Suprapubic skin (tissue), 4 donors: ENCODE data around the gene PLA1A. TPM values are rescaled to one million over a fixed set of nuclear protein-coding genes. Genes with fewer than 3 reads are reported as not detected.

ENCODE experiments used
- DNase-seq, 2 donors: peaks; one replicate each; pipeline ENCODE4 v3.0.0-alpha.2; 2019; ENCODE audit warnings: low spot score in 2 of 2
- H3K27ac ChIP-seq: fragments of 200-600 bp; sonication (generic); one replicate; pipeline ENCODE4 v1.5.1; 2019
- H3K27me3 ChIP-seq: fragments of 200-600 bp; sonication (generic); one replicate; pipeline ENCODE4 v1.5.1; 2019
- H3K36me3 ChIP-seq: fragments of 200-600 bp; sonication (generic); one replicate; pipeline ENCODE4 v1.5.1; 2019
- H3K4me1 ChIP-seq: fragments of 200-600 bp; sonication (generic); one replicate; pipeline ENCODE4 v1.5.1; 2019
- H3K4me3 ChIP-seq: fragments of 200-600 bp; sonication (generic); one replicate; pipeline ENCODE4 v1.5.1; 2019; ENCODE audit warnings: mild to moderate bottlenecking
- H3K9me3 ChIP-seq: fragments of 200-600 bp; sonication (generic); one replicate; pipeline ENCODE4 v1.5.1; 2019
- EP300 ChIP-seq: sonication (generic); formaldehyde crosslinking; IDR thresholded peaks from one replicate; pipeline ENCODE4 v1.6.1; 2017; ENCODE audit warnings: antibody characterized with exemption
- POLR2A ChIP-seq, 2 donors: fragments of 450-650 bp; IDR thresholded peaks; one replicate each; pipeline ENCODE4 v1.6.1; 2017; ENCODE audit warnings: antibody characterized with exemption in 2 of 2, mild to moderate bottlenecking in 2 of 2, moderate library complexity in 2 of 2
- POLR2AphosphoS5 ChIP-seq, 3 donors: sonication (generic); formaldehyde crosslinking; IDR thresholded peaks; one replicate each; pipeline ENCODE4 v1.6.1; 2017; ENCODE audit warnings: antibody characterized with exemption in 3 of 3
- WGBS: methylation state at CpG from one replicate; pipeline ENCODE4 v1.1.5; 2018; 5-methylcytosine and 5-hydroxymethylcytosine counted together
- total RNA-seq, 4 donors: library from RNA; depleted of rRNA; stranded (reverse); fragments of >200 nt; gene quantifications; one replicate each; pipeline ENCODE4 v1.1.0, GENCODE V29; 2016
- TF ChIP-seq, protein P1 (sequence below), 2 donors: fragments of 200-600 bp in 1 of 2; fragments of 450-650 bp in 1 of 2; sonication (generic) in 1 of 2; IDR thresholded peaks; one replicate each; pipeline ENCODE4 v1.5.1; 2016 to 2019; ENCODE audit warnings: antibody characterized with exemption in 2 of 2, mild to moderate bottlenecking in 1 of 2, moderate library complexity in 1 of 2

The PLA1A gene
- total RNA-seq, 4 donors from 2014 or later, result 0.39 to 1.8 (median 1.4) TPM; not detected in 1

DNA sequence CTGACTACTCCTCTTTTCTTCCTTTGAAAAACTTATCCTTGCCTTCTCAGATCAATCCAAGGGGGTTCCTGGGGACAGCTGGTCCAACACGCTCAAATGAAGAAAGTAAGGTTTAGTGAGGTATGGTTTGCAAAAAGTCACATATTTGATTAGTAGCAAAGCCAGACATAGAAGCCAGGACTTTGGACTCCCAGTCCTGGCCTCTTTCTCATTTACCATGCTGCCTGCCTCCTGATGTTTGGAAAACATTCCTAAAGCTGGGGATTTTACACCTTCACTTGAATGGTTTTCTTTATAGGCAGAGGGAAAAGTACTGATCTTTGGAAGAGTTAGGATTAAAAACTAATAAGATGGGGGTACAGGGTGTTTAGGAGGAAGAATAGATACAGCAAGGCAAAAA, 48.1 kb downstream of the PLA1A start:
- TF ChIP-seq, protein P1, sequence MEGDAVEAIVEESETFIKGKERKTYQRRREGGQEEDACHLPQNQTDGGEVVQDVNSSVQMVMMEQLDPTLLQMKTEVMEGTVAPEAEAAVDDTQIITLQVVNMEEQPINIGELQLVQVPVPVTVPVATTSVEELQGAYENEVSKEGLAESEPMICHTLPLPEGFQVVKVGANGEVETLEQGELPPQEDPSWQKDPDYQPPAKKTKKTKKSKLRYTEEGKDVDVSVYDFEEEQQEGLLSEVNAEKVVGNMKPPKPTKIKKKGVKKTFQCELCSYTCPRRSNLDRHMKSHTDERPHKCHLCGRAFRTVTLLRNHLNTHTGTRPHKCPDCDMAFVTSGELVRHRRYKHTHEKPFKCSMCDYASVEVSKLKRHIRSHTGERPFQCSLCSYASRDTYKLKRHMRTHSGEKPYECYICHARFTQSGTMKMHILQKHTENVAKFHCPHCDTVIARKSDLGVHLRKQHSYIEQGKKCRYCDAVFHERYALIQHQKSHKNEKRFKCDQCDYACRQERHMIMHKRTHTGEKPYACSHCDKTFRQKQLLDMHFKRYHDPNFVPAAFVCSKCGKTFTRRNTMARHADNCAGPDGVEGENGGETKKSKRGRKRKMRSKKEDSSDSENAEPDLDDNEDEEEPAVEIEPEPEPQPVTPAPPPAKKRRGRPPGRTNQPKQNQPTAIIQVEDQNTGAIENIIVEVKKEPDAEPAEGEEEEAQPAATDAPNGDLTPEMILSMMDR (IDR thresholded peaks at IDR 0.05), result no peak
- TF ChIP-seq EP300, result no peak
- no peak for TF ChIP-seq POLR2A (IDR thresholded peaks at IDR 0.05)
- TF ChIP-seq POLR2AphosphoS5 (IDR thresholded peaks at IDR 0.05), result no peak
- H3K4me3 ChIP-seq, result no peak overlapping the region
- H3K4me1 ChIP-seq, result no peaks in the 10 kb centered on the region
- no peaks in the 10 kb centered on the region for H3K9me3 ChIP-seq
- no peaks in the 10 kb centered on the region for H3K27me3 ChIP-seq
- 93% methylated on average over 1 of the region's 1 CpG for WGBS
- no peak overlapping the region for H3K27ac ChIP-seq
- no peak for DNase-seq
- peaks cover 14% of the 10 kb centered on the region for H3K36me3 ChIP-seq

- TF ChIP-seq, protein P1 (IDR thresholded peaks at IDR 0.05), result no peak
- TF ChIP-seq POLR2A (IDR thresholded peaks at IDR 0.05), result no peak
- TF ChIP-seq POLR2AphosphoS5 (IDR thresholded peaks at IDR 0.05), result no peak
- TF ChIP-seq EP300, result no peak
- Histone ChIP-seq H3K9me3 (no peaks in the 10 kb centered on the region), H3K27ac (peak overlapping the region; percentile 70), H3K36me3 (peaks cover 8% of the 10 kb centered on the region), H3K27me3 (no peaks in the 10 kb centered on the region), H3K4me3 (no peak overlapping the region), H3K4me1 (no peaks in the 10 kb centered on the region)
- WGBS, result 63% methylated on average over 2 of the region's 2 CpGs
- DNase-seq, result no peak
These were observed 49.5 kb downstream of the PLA1A start for GRCh38 chr3:119647171-119647570.

DNA sequence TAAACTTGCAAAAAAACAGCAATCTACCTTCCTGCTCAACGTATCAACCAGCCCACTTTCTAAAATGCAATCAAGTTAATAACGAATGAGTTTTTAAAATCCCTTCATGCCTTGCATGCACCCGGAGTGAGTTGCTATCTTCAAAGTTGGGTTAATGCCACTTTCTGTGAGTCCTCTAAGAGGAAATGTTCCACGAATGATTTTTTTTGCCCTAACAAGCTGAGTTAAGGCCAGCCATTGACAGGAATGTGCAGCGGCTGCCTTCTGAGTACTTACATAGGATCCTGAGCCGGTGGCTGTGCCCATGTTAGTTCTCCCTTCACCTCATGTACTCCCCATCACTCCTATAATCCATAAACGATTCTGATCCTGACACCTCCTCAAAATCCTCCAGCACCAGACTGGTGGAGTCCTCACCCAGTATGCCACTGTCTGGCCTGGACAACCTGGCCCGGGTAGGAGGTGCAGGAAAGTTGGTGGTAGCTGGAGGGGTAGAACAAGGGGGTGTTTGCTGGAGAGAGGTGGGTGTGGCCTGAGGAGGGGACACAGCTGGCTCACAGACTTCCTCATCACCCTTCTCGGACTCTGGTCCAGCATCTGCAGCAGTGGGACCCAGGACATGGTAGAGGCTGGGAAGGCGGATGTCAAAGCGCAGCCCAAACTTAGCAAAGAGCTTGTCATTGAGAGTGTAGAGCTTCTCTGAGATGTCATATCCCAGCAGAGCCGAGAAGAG, 50.3 kb downstream of the PLA1A start:
- H3K27ac ChIP-seq, result peak overlapping the region; percentile 70
- no peak overlapping the region for H3K4me3 ChIP-seq
- H3K36me3 ChIP-seq, result peaks cover 3% of the 10 kb centered on the region
- H3K27me3 ChIP-seq, result no peaks in the 10 kb centered on the region
- DNase-seq, result no peak
- WGBS, result 75% methylated on average over 12 of the region's 12 CpGs
- no peaks in the 10 kb centered on the region for H3K4me1 ChIP-seq
- TF ChIP-seq EP300 (no peak), POLR2A (IDR thresholded peaks at IDR 0.05) (no peak), POLR2AphosphoS5 (IDR thresholded peaks at IDR 0.05) (no peak)
- H3K9me3 ChIP-seq, result no peaks in the 10 kb centered on the region

DNA sequence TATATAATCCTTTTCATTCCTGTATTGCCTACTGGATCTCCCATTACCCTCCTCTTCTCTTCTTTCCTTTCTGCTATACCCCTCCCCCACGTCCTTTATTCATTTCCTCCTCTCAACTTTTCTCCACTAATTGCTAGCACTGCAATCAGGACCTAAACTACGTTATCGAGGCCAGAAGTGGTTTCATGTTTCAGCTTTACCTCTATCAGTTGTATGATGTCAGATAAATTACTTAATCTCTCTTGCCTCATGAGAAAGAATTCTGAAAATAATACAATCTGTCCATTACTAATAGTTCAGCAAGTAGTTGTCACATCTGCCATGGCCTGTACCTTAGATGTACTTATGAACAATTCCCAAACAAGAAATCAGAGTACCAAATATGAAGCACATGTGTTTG, 52.1 kb downstream of the PLA1A start:
- Histone ChIP-seq H3K9me3 (no peaks in the 10 kb centered on the region), H3K36me3 (peaks cover 3% of the 10 kb centered on the region), H3K27me3 (no peaks in the 10 kb centered on the region), H3K27ac (no peak overlapping the region), H3K4me1 (no peaks in the 10 kb centered on the region), H3K4me3 (no peak overlapping the region)
- WGBS, result 61% methylated on average over 3 of the region's 3 CpGs
- DNase-seq, result no peak
- TF ChIP-seq POLR2AphosphoS5 (IDR thresholded peaks at IDR 0.05), result no peak
- TF ChIP-seq, protein P1 (IDR thresholded peaks at IDR 0.05), result no peak
- no peak for TF ChIP-seq EP300
- TF ChIP-seq POLR2A (IDR thresholded peaks at IDR 0.05), result no peak

DNA sequence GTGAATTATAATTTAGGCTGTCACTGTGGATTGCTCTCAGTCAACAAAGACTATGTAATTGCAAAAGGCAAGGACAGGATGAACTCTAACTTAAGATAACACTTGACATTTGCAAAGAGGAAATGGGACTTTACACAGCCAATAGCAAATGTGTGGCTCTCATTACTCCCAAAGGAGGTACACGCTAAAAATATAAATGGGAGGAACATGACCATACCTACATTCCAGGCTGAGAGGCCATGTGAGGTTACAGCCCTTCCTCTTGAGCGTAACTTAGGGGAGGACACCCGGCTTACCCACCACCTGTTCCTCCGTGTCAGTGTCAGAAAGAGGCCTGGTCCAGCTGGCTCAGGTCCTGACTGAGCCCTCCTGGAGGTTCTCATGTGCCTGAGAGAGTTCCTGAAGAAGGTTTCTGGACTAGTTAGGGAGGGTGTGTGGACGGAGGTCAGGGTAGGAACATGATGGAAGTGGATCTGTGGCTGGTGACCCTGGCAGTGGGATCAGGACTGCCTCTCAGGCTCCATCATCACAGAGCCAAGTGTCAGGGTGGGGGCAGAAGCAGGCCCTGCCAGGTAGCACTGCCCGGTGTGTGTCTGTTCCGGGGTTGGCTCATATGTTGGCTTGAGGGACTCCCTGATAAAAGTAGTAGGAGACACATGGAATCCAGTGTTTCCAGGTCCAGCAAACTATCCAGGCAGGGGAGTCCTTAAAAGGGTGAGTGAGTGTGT, 54.8 kb downstream of the PLA1A start:
- Histone ChIP-seq H3K27me3 (no peaks in the 10 kb centered on the region), H3K27ac (peak overlapping the region; percentile 9), H3K4me3 (no peak overlapping the region), H3K4me1 (no peaks in the 10 kb centered on the region), H3K9me3 (no peaks in the 10 kb centered on the region), H3K36me3 (peaks cover 3% of the 10 kb centered on the region)
- 83% methylated on average over 7 of the region's 7 CpGs for WGBS
- TF ChIP-seq POLR2A (IDR thresholded peaks at IDR 0.05) (no peak), EP300 (no peak), POLR2AphosphoS5 (IDR thresholded peaks at IDR 0.05) (no peak)
- TF ChIP-seq, protein P1 (IDR thresholded peaks at IDR 0.05), result no peak
- no peak for DNase-seq
